T-cell (primary cell): Measurements from ENCODE around the gene HYCC1. TPM values are rescaled to one million over a fixed set of nuclear protein-coding genes. Genes with fewer than 3 reads are reported as not detected.
"Not testable (repeated sequence)": the region's sequence is repeated elsewhere in the genome, so short reads cannot be mapped to it uniquely, and the experiment has no call there.

Experiments used
- ATAC-seq, 4 experiments: fragments of 200-7000 bp in 3 of 4; fragments of 150-1000 bp in 1 of 4; cut with Tn5 transposase; replicated peaks in 1 of 4; 1 replicate in 3 of 4; 2 replicates in 1 of 4; pipeline ENCODE4 v1.10.0; 2021; ENCODE audit warnings: moderate library complexity in 3 of 4, mild to moderate bottlenecking in 2 of 4, moderate number of reproducible peaks in 1 of 4
- CTCF ChIA-PET, 2 donors: fragments of 300-600 bp; sonication (Branson Sonifier 250); formaldehyde crosslinking; loops; one replicate each; lab custom pipeline; 2022; ENCODE audit warnings: antibody characterized with exemption in 2 of 2; lab: Charles Lee
- POLR2A ChIA-PET, 2 donors: fragments of 300-600 bp; sonication (Branson Sonifier 250); formaldehyde crosslinking; loops; one replicate each; lab custom pipeline; 2022; ENCODE audit warnings: antibody characterized with exemption in 2 of 2; lab: Charles Lee
- DNase-seq, 35 experiments: peaks; one replicate each; pipeline versions ENCODE4 v3.0.0 to v3.0.0-alpha.2; 2013 to 2023
- H3K27ac ChIP-seq: one replicate; pipeline ENCODE4 v1.5.1; 2013; ENCODE audit warnings: low read length
- H3K27me3 ChIP-seq, 2 experiments: replicated peaks in 1 of 2; 1 replicate in 1 of 2; 2 replicates in 1 of 2; pipeline versions ENCODE4 v1.6.1 to v1.7.0; 2013; ENCODE audit warnings: low read length in 1 of 2, mixed read lengths in 1 of 2; ENCODE audit not compliant: control insufficient read depth in 2 of 2, insufficient read depth in 2 of 2; ENCODE audit errors: extremely low read depth in 1 of 2
- H3K36me3 ChIP-seq, 2 donors: 1 replicate in 1 of 2; 2 replicates in 1 of 2; pipeline versions ENCODE4 v1.6.1 to v1.7.0; 2013; ENCODE audit warnings: low read length in 1 of 2; ENCODE audit not compliant: control insufficient read depth in 2 of 2, insufficient read depth in 1 of 2; ENCODE audit errors: extremely low read depth in 1 of 2
- H3K4me1 ChIP-seq, 2 experiments: 1 replicate in 1 of 2; 2 replicates in 1 of 2; pipeline versions ENCODE4 v1.6.1 to v1.7.0; 2013; ENCODE audit warnings: low read length in 2 of 2, mixed read lengths in 1 of 2; ENCODE audit not compliant: insufficient read depth in 2 of 2, control insufficient read depth in 1 of 2; ENCODE audit errors: extremely low read depth in 1 of 2
- H3K4me3 ChIP-seq, 2 donors: 1 replicate in 1 of 2; 2 replicates in 1 of 2; pipeline versions ENCODE4 v1.5.1 to v1.7.0; 2013; ENCODE audit warnings: mild to moderate bottlenecking in 2 of 2, low read length in 1 of 2, moderate library complexity in 1 of 2; ENCODE audit not compliant: control insufficient read depth in 1 of 2; ENCODE audit errors: extremely low read depth in 1 of 2
- H3K9me3 ChIP-seq: 2 replicates; pipeline ENCODE4 v1.7.0; 2013
- H3K27ac Mint-ChIP-seq, 2 donors: one replicate each; pipeline ENCODE4 v1.8.0; 2020 to 2021; ENCODE audit warnings: mild to moderate bottlenecking in 2 of 2, mixed read lengths in 2 of 2
- H3K27me3 Mint-ChIP-seq, 2 donors: one replicate each; pipeline ENCODE4 v1.8.0; 2021 to 2022; ENCODE audit warnings: mixed read lengths in 2 of 2
- H3K36me3 Mint-ChIP-seq: one replicate; pipeline ENCODE4 v1.8.0; 2021; ENCODE audit warnings: mixed read lengths
- H3K4me1 Mint-ChIP-seq, 3 donors: one replicate each; pipeline ENCODE4 v1.8.0; 2020 to 2022; ENCODE audit warnings: mixed read lengths in 3 of 3, mild to moderate bottlenecking in 1 of 3
- H3K4me3 Mint-ChIP-seq, 3 donors: one replicate each; pipeline ENCODE4 v1.8.0; 2020 to 2022; ENCODE audit warnings: mild to moderate bottlenecking in 3 of 3, mixed read lengths in 3 of 3, moderate library complexity in 3 of 3
- H3K9me3 Mint-ChIP-seq, 3 donors: one replicate each; pipeline ENCODE4 v1.8.0; 2020 to 2022; ENCODE audit warnings: mixed read lengths in 3 of 3
- WGBS: methylation state at CpG from one replicate; pipeline ENCODE4 v1.1.5; 2013; ENCODE audit warnings: missing lambda C conversion rate; ENCODE audit not compliant: insufficient coverage; 5-methylcytosine and 5-hydroxymethylcytosine counted together
- total RNA-seq, 35 experiments: library from RNA in 6 of 35; stranded (reverse) in 6 of 35; fragments of 120-200 nt in 1 of 35; gene quantifications; one replicate each; pipeline versions ENCODE4 v1.2.1 to v1.2.4 and lab custom pipeline; 2013 to 2026

Gene HYCC1
- total RNA-seq, 5 donors from 2014 or later (not counting 1 experiment from before 2014, with no cell fraction given) = 16.0 to 25.7 (median 23.0) TPM

GRCh38 chr7:22983257-22983855 lies 30.6 kb downstream of the HYCC1 start:
- Histone ChIP-seq H3K36me3 (no peaks in the 10 kb centered on the region), H3K4me3 (no peak overlapping the region), H3K27me3 (no peaks in the 10 kb centered on the region), H3K9me3 (no peaks in the 10 kb centered on the region), H3K4me1 (no peaks in the 10 kb centered on the region), H3K27ac (no peak overlapping the region)
- no peak for DNase-seq
- H3K4me1 Mint-ChIP-seq = no peaks in the 10 kb centered on the region
- H3K4me3 Mint-ChIP-seq = no peak overlapping the region
- no peak for ATAC-seq
- ChIA-PET POLR2A (interaction anchor here in 1 of 2 donors (0.6 kb wide), 1 partner anchor 110 kb away, joined by 3 read pairs; no protein-coding TSS in a partner anchor), CTCF (interaction anchor here (0.6 kb wide), 2 partner anchors 53 to 288 kb away, joined by 3 to 4 read pairs; no protein-coding TSS in a partner anchor)
- WGBS = no CpG with 5 or more reads among the region's 6 CpGs
- H3K9me3 Mint-ChIP-seq = no peaks in the 10 kb centered on the region
- peaks cover 17% of the 10 kb centered on the region for H3K36me3 Mint-ChIP-seq
- H3K27me3 Mint-ChIP-seq = no peaks in the 10 kb centered on the region
- no peak overlapping the region for H3K27ac Mint-ChIP-seq

GRCh38 chr7:22980422-22980821 lies 33.5 kb downstream of the HYCC1 start:
- Mint-ChIP-seq H3K4me1 (no peaks in the 10 kb centered on the region), H3K27me3 (no peaks in the 10 kb centered on the region), H3K36me3 (peaks cover 30% of the 10 kb centered on the region), H3K9me3 (no peaks in the 10 kb centered on the region), H3K4me3 (no peak overlapping the region), H3K27ac (no peak overlapping the region)
- H3K27ac ChIP-seq = no peak overlapping the region
- CTCF ChIA-PET = no interaction called here
- H3K9me3 ChIP-seq = no peaks in the 10 kb centered on the region
- DNase-seq = no peak
- ATAC-seq = no peak
- 100% methylated on average over 2 of the region's 3 CpGs for whole genome bisulfite sequencing
- H3K27me3 ChIP-seq = no peaks in the 10 kb centered on the region
- POLR2A ChIA-PET = no interaction called here
- no peaks in the 10 kb centered on the region for H3K36me3 ChIP-seq
- no peaks in the 10 kb centered on the region for H3K4me1 ChIP-seq
- no peak overlapping the region for H3K4me3 ChIP-seq

- no peaks in the 10 kb centered on the region for H3K4me1 ChIP-seq
- POLR2A ChIA-PET = no interaction called here
- H3K36me3 Mint-ChIP-seq = peaks cover 33% of the 10 kb centered on the region
Observed at GRCh38 chr7:22979861-22980260, 34.1 kb downstream of the HYCC1 start.

DNA sequence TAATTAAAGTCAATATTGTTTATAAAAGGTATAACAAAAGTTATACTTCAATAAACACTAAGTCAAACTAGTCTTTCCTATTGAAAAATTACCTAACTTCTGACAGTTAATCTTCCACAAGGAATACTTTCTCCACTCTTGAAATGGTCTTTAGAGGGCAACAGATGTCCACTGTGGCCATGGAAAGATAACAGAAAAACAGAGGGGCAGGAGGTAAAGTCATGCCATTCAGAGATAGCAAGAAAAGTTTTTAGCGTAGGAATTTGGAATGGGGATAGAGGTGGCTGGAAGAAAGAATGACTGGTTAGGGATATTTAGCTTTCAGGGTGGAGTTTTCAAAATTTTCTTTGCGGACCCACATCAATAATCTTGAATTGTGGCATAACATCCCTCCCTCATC lies 34.7 kb downstream of the HYCC1 start:
- Histone ChIP-seq H3K27me3 (no peaks in the 10 kb centered on the region), H3K27ac (no peak overlapping the region), H3K4me1 (no peaks in the 10 kb centered on the region), H3K4me3 (no peak overlapping the region), H3K9me3 (no peaks in the 10 kb centered on the region), H3K36me3 (peaks cover 0 to 7% of the 10 kb centered on the region in 2 donors)
- Mint-ChIP-seq H3K9me3 (no peaks in the 10 kb centered on the region), H3K27ac (no peak overlapping the region), H3K36me3 (peaks cover 34% of the 10 kb centered on the region), H3K4me1 (no peaks in the 10 kb centered on the region), H3K4me3 (no peak overlapping the region), H3K27me3 (no peaks in the 10 kb centered on the region)
- ChIA-PET POLR2A (no interaction called here), CTCF (interaction anchor here in 1 of 2 donors (1.0 kb wide), 1 partner anchor 65 kb away, joined by 3 read pairs; no protein-coding TSS in a partner anchor)
- ATAC-seq = no peak
- WGBS = 50% methylated on average over 1 of the region's 2 CpGs
- no peak for DNase-seq

More at GRCh38 chr7:22979861-22980260, 34.1 kb downstream of the HYCC1 start:
- no peak for ATAC-seq
- Mint-ChIP-seq H3K4me3 (no peak overlapping the region), H3K27ac (no peak overlapping the region), H3K9me3 (no peaks in the 10 kb centered on the region), H3K4me1 (no peaks in the 10 kb centered on the region), H3K27me3 (no peaks in the 10 kb centered on the region)
- H3K27me3 ChIP-seq = no peaks in the 10 kb centered on the region
- no peak overlapping the region for H3K4me3 ChIP-seq
- H3K36me3 ChIP-seq = peaks cover 0 to under 1% of the 10 kb centered on the region in 2 donors
- no peak overlapping the region for H3K27ac ChIP-seq
- CTCF ChIA-PET = no interaction called here
- no peaks in the 10 kb centered on the region for H3K9me3 ChIP-seq
- DNase-seq = no peak
- WGBS = no CpG with 5 or more reads among the region's 1 CpG

DNA sequence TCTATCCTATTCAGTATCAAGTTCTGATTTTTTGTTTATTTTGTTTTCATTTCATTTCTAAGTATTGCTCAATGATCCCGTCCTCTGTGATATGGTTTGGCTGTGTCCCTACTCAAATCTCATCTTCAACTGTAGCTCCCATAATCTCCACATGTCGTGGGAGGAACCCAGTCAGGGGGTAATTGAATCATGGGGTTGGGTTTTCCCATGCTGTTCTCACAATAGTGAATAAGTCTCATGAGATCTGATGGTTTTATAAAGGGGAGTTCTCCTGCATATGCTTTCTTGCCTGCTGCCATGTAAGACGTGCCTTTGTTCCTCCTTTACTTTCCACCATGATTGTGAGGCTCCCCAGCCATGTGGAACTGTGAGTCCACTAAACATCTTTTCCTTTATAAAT lies 39.3 kb downstream of the HYCC1 start:
- H3K4me3 Mint-ChIP-seq, DNase-seq, H3K27me3 Mint-ChIP-seq, H3K9me3 ChIP-seq, H3K4me3 ChIP-seq, POLR2A ChIA-PET, H3K9me3 Mint-ChIP-seq, H3K27ac ChIP-seq, H3K27me3 ChIP-seq, H3K4me1 Mint-ChIP-seq, H3K27ac Mint-ChIP-seq, H3K4me1 ChIP-seq, ATAC-seq, H3K36me3 ChIP-seq: not testable (repeated sequence)
- WGBS = no CpG with 5 or more reads among the region's 3 CpGs
- CTCF ChIA-PET = interaction anchor here in 1 of 2 donors (0.6 kb wide), 1 partner anchor 586 kb away, joined by 3 read pairs; no protein-coding TSS in a partner anchor
- H3K36me3 Mint-ChIP-seq = peaks cover 41% of the 10 kb centered on the region

GRCh38 chr7:22972207-22972606 lies 41.7 kb downstream of the HYCC1 start:
- Mint-ChIP-seq H3K4me3 (no peak overlapping the region), H3K36me3 (peaks cover 47% of the 10 kb centered on the region), H3K27ac (no peak overlapping the region), H3K4me1 (no peaks in the 10 kb centered on the region), H3K9me3 (no peaks in the 10 kb centered on the region), H3K27me3 (no peaks in the 10 kb centered on the region)
- no peaks in the 10 kb centered on the region for H3K9me3 ChIP-seq
- ChIA-PET CTCF (interaction anchor here (0.5 to 1.1 kb wide), 2 partner anchors 10 to 691 kb away, joined by 3 read pairs; no protein-coding TSS in a partner anchor), POLR2A (no interaction called here)
- H3K4me1 ChIP-seq = no peaks in the 10 kb centered on the region
- no peak overlapping the region for H3K27ac ChIP-seq
- ATAC-seq = no peak
- DNase-seq = no peak
- WGBS = no CpG with 5 or more reads among the region's 2 CpGs
- H3K27me3 ChIP-seq = no peaks in the 10 kb centered on the region
- H3K4me3 ChIP-seq = no peak overlapping the region
- H3K36me3 ChIP-seq = peaks cover 0 to 7% of the 10 kb centered on the region in 2 donors
